ENCODE results near the gene FOXP1.

Gene FOXP1

DNA sequence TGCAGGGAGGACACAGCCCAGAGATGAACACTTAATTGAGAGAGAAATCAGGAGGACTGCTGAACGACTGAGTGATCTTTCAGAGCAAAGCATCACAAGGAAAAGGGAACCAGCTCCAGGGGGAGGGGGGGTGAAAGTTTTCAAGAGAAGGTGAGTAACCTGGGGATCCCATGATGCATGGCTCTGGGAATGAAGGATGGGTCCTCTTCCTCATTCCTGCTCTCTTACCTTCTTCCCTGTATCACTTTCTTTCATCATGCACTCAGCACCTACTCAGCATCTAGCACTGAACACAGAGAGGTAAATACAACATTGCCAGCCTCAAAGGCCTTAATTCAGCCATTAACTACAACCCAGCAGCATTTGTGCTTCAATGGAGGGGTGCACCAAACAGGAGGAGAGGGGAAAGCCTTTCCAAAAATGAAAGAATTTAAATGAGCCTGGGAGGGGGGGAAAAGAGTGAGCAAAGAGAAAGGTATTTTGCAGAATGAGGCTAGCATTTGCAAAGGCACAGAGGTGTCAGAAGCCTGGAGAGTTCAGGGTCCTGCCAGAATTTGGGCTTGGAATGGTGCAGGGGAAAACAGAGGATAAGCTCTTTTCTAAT lies 427.4 kb downstream of the FOXP1 start:
- no peak for DNase-seq

DNA sequence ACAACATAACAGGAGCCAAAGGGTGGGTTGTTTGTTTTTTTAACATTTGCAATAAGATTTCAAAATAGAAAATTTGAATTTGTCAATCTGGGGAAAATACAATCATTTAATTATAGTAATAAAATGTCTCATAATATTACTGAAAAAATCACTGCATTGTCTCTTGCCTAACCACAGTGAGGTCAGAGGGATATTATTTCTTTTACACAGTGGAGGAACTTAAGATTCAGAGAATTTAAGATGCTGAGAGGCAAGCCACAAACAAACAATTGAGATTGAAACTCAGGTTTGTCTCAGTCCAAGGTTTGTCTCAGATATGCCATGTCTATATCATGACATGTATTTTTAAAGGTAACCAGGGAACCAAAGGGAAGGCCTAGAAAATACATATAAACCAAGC lies 428.7 kb downstream of the FOXP1 start:
- no peak for DNase-seq

GRCh38 chr3:71153713-71154112 lies 429.8 kb downstream of the FOXP1 start:
- DNase-seq = no peak

- DNase-seq = no peak
These were observed 430.6 kb downstream of the FOXP1 start for GRCh38 chr3:71152892-71153265.

- no peak for DNase-seq
These were observed 431.3 kb downstream of the FOXP1 start for GRCh38 chr3:71152039-71152891.

DNA sequence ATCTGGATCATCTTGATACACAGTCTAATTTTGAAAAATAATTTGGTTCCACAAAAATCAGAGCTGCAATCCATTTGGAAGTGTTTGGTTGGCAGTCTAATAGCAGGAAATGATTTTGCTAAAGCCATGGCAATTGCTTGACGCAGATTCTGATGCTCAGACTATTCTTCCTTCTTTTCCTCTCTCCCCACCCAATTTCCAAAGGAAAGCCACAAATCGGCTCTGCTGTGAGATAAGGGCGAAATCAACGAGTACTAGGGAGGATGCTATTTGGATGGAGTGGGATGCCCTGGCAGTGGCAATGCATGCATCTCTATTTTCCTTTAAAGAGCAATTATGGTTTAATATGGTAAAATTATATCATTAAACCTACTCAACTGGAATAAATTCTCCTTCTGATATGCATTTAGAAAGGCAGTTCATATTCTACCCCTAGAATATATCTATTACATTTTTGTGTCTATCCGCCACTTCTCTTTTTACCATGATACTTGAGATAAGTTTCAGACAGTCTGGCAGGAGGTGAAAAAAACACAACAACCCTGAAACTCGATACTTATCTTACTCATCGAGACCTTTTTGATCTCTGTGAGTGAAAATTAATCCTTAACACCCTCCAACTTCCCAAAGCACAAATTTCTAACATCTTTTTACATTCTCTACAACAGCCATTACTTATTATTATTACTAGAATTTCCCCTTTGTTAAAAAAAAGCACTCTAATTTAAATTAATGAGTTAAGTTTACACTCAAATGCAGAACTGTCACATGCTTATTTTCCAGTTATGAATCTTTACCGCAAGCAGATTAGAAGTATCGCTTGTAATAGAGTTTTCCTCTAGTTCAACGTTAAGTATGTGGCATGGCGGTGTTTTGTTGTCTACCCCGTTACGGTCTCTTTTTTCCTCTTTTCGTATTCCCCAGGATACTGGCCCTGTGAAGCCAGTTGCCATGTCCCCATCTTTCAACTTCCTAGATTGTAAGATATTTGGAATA lies 433.3 kb downstream of the FOXP1 start:
- no peak for DNase-seq

DNA sequence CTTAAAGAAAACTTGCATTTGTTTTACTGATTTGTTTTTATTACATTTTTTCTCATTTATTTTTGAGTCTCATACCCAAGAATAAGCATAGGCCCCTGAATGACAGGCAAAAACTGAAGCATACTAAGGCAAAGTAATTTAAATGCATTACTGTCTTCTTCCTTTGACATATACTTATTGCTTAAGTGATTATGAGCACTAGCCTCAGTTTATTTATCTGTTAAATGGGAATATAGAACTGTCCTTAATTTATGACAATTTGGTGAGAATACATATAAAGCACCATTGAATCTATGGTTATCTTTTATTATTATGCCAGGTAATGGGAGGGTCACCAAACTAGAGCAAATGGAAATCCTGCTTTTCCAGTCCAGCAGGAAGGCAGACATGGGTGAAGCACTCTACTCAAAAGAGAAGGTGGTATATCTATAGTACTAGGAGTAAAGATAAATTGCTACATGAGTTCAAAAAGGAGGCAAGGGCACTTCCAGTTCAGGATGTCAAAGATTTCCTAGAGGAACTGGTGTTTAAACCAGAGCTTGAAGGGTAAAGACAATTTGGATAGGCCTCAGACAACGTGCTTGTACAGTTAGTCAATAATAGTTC lies 435.0 kb downstream of the FOXP1 start:
- no peak for DNase-seq

- no peak for DNase-seq
These were observed 436.9 kb downstream of the FOXP1 start for GRCh38 chr3:71146673-71147072.

DNA sequence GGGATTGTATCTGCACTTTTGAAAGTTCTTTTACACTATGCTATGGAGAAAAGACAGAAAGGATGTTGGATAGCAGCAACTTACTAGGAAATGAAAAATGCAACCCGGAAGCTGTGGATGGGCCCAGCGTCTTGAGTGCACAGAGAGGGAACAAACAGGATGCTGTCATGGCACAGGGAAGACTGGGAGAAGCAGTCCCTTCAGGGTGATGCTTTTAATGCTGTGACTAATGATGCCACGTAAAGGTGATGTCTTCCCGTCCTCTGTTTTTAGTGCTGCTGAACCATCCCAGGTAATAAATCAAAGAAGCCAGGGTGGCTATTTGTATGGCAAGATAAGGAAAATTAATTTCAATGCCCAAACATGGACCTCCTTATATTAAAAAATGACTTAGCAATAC lies 437.6 kb downstream of the FOXP1 start:
- no peak for DNase-seq

GRCh38 chr3:71144525-71145253 lies 438.8 kb downstream of the FOXP1 start:
- DNase-seq = no peak

DNA sequence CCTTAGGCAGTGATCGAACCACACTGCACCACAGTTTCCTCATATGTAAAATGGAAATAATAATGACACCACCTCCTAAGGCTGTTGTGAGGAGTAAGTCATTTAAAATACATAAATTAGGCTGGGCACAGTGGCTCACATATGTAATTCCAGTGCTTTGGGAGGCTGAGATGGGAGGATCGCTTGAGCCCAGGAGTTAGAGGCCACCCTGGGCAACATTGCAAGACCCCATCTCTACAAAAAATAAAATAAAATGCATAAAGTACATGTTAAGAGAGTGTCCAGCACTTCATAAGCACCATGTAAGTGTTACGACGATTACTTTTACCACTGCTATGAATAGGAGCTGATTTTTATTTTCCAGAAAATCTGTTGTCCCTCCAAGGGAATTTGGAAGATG lies 440.0 kb downstream of the FOXP1 start:
- no peak for DNase-seq

- no peak for DNase-seq
These were observed 440.9 kb downstream of the FOXP1 start for GRCh38 chr3:71142441-71143161.

- DNase-seq = no peak
These were observed 443.1 kb downstream of the FOXP1 start for GRCh38 chr3:71140477-71140876.

GRCh38 chr3:71139496-71139895 lies 444.0 kb downstream of the FOXP1 start:
- DNase-seq = no peak

- DNase-seq = no peak
These were observed 445.1 kb downstream of the FOXP1 start for GRCh38 chr3:71138410-71138809.

DNA sequence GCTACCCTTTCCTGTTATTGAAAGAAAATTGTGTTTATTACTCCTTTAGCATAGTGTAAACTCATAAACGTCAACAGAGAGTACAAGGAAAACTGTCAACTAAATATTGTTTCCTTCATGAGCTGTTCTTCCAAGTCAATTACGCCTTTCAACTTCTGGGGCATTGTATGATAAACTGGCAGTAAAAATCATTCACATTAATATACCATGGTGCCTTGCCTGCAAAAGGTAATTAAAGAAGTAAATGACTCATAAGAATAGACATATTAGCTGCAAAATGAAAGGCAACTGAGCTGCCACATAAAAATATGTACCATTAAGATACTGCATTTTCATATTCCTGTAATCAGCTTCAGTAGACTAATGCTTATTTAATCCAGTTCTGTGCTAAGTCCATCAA lies 447.3 kb downstream of the FOXP1 start:
- no peak for DNase-seq

DNA sequence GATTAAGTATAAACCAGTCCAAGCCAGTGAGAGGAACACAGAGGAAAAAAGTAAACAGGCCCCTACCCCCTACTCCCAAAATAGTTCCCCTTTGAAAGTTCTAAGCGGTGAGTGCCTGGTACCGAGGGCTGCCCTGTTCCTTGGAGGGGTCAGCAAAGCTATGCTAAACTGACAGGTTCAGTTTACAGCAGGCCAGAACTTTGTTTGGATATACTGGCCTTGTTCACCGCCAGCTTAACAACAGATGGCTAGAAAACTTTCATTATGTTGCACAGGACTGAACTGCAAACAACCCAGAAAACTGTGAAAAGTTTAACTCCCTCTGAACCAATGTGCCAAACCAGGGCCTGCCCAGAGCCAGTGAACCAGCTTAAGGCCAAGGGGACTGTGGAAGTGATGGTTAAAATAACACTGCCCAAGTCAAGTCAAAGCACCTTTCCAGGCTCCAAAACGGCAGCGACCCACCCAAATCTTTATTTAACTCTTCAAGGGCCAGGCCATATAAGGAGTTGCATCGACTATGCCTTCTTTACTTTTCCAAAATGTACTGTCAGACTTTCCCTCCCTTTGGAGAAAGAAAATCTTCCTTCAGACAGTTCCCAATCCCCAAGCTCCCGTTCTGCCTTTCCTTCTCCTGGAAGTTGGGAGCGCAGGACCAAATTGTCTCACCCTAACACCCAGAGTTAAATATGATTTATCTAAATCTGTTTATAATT lies 448.0 kb downstream of the FOXP1 start:
- no peak for DNase-seq

GRCh38 chr3:71134521-71134920 lies 449.0 kb downstream of the FOXP1 start:
- DNase-seq = no peak

- DNase-seq = no peak
These were observed 449.7 kb downstream of the FOXP1 start for GRCh38 chr3:71133865-71134264.

DNA sequence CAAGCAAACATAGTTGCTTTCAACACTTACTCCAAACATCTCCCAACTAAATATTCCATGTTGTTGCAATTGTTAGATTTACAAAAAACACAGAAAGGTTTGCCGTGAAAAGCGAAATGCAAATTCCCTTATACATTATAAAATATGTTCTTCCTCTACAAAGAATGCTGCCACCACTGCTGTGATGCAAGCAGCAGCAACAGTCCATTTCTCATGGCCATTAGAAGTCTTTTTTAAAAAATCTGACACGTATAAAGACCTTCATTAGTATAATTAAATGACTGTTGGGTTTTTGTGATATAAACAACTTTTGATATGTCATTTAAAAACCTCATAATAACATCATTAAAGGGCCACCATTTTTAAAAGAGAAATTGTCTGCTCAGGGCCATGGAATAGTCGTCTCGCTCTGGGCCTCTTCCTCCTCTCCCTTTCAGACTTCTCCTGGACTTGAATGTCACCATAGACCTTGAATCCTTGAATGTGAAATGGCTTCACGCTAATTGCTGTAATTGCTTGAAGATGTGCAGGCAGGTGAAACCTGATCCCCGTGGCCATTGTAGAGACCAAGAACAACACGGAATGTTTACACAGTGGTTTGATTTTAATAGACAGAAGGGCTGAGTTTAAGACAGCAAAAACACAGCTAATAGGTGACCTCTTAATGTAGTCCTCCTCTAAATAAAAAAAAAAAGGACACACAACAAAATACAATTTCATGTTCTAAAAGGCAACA lies 450.4 kb downstream of the FOXP1 start:
- DNase-seq = peak; percentile 34
